Kidney epithelial cell (primary cell): ENCODE measurements around the gene CCDC38. TPM values are rescaled to one million over a fixed set of nuclear protein-coding genes. Genes with fewer than 3 reads are reported as not detected.
A peak's percentile ranks its signal among the peaks of the same experiment; 100 is the strongest.

Experiments
- DNase-seq: peaks from one replicate; pipeline ENCODE4 v3.0.0-alpha.2; 2010; ENCODE audit warnings: low read depth
- H3K27me3 ChIP-seq: 2 replicates; pipeline ENCODE4 v1.6.0; 2011; ENCODE audit warnings: low read length; ENCODE audit not compliant: control insufficient read depth, insufficient read depth
- H3K36me3 ChIP-seq: 2 replicates; pipeline ENCODE4 v1.5.1; 2011; ENCODE audit warnings: low read length; ENCODE audit not compliant: control insufficient read depth, insufficient read depth
- H3K4me3 ChIP-seq: 2 replicates; pipeline ENCODE4 v1.5.1; 2011; ENCODE audit warnings: low read depth, mild to moderate bottlenecking, control low read depth, low read length
- CTCF ChIP-seq: IDR thresholded peaks from 2 replicates; pipeline ENCODE4 v1.5.1; 2011; ENCODE audit warnings: mild to moderate bottlenecking, moderate library complexity, low read length, control low read depth, inconsistent platforms; ENCODE audit not compliant: insufficient read depth, poor library complexity, severe bottlenecking
- total RNA-seq: library from RNA; depleted of rRNA; stranded (reverse); fragments of >200 nt; gene quantifications from 2 replicates; pipeline ENCODE4 v1.2.3, GENCODE V29; 2015

Gene CCDC38
- total RNA-seq, 1 donor from 2014 or later: not detected

GRCh38 chr12:95918194-95918993, 24.0 kb downstream of the CCDC38 start:
- H3K36me3 ChIP-seq: no peaks in the 10 kb centered on the region
- peak; percentile 83 for TF ChIP-seq CTCF
- H3K4me3 ChIP-seq: no peak overlapping the region
- H3K27me3 ChIP-seq: peaks cover 4% of the 10 kb centered on the region
- DNase-seq: no peak

- DNase-seq: no peak
- Histone ChIP-seq H3K4me3 (no peak overlapping the region), H3K27me3 (no peaks in the 10 kb centered on the region), H3K36me3 (no peaks in the 10 kb centered on the region)
- no peak for TF ChIP-seq CTCF
Observed at GRCh38 chr12:95909871-95910270, 32.5 kb downstream of the CCDC38 start.

- TF ChIP-seq CTCF: no peak
- no peak for DNase-seq
- H3K36me3 ChIP-seq: no peaks in the 10 kb centered on the region
- no peak overlapping the region for H3K4me3 ChIP-seq
- no peaks in the 10 kb centered on the region for H3K27me3 ChIP-seq
Observed at GRCh38 chr12:95908573-95908972, 33.8 kb downstream of the CCDC38 start.

GRCh38 chr12:95898081-95898480, 44.3 kb downstream of the CCDC38 start:
- H3K4me3 ChIP-seq: no peak overlapping the region
- no peaks in the 10 kb centered on the region for H3K27me3 ChIP-seq
- no peak for DNase-seq
- no peaks in the 10 kb centered on the region for H3K36me3 ChIP-seq
- TF ChIP-seq CTCF: no peak

- H3K4me3 ChIP-seq: no peak overlapping the region
- DNase-seq: no peak
- TF ChIP-seq CTCF: no peak
- no peaks in the 10 kb centered on the region for H3K27me3 ChIP-seq
- no peaks in the 10 kb centered on the region for H3K36me3 ChIP-seq
Observed at GRCh38 chr12:95896846-95897245, 45.6 kb downstream of the CCDC38 start.

- Histone ChIP-seq H3K27me3 (no peaks in the 10 kb centered on the region), H3K4me3 (no peak overlapping the region), H3K36me3 (no peaks in the 10 kb centered on the region)
- no peak for DNase-seq
- TF ChIP-seq CTCF: no peak
Observed at GRCh38 chr12:95890958-95891357, 51.5 kb downstream of the CCDC38 start.
